ENCODE data around the gene MMP24. TPM values are rescaled to one million over a fixed set of nuclear protein-coding genes. Genes with fewer than 3 reads are reported as not detected.

Gene MMP24
- total RNA-seq, 1 experiment from 2014 or later, result 14.8 TPM

- Histone ChIP-seq H3K4me3 (ENCODE audit: insufficient read depth, low read depth, low read length) (no peak overlapping the region), H3K36me3 (replicated peaks; ENCODE audit: control insufficient read depth, insufficient read depth, low read length) (no peaks in the 10 kb centered on the region), H3K27me3 (ENCODE audit: control insufficient read depth, insufficient read depth, low read length) (no peaks in the 10 kb centered on the region)
- DNase-seq, result no peak
Observed at GRCh38 chr20:35326021-35326739, 99.7 kb downstream of the MMP24 start.

Other genes starting within 250 kb of the MMP24 start
- gene TRPC4AP, start 133.9 kb upstream of the MMP24 start, total RNA-seq (2014; rRNA removed; shearing (Covaris generic)), result 63.8 and 65.8 TPM in 2 replicates
- gene EDEM2, start 79.4 kb upstream of the MMP24 start, total RNA-seq (2014; rRNA removed; shearing (Covaris generic)), result 26.8 and 36.8 TPM in 2 replicates
- gene PROCR, start 54.6 kb upstream of the MMP24 start, total RNA-seq (2014; rRNA removed; shearing (Covaris generic)), result 64.9 and 89.6 TPM in 2 replicates
- gene MMP24OS, start 51.4 kb downstream of the MMP24 start, total RNA-seq (2014; rRNA removed; shearing (Covaris generic)), result 7.4 and 16.7 TPM in 2 replicates
- 212 and 246 TPM in 2 replicates for gene EIF6, start 58.1 kb downstream of the MMP24 start, total RNA-seq (2014; rRNA removed; shearing (Covaris generic))
- not detected in 2 replicates for gene FAM83C, start 65.7 kb downstream of the MMP24 start, total RNA-seq (2014; rRNA removed; shearing (Covaris generic))
- 48.2 and 49.5 TPM in 2 replicates for gene UQCC1, start 185.3 kb downstream of the MMP24 start, total RNA-seq (2014; rRNA removed; shearing (Covaris generic))
- 0.03 TPM in 1 of 2 replicates, not detected in the other for gene GDF5, start 211.5 kb downstream of the MMP24 start, total RNA-seq (2014; rRNA removed; shearing (Covaris generic))
- gene CEP250, start 228.9 kb downstream of the MMP24 start, total RNA-seq (2014; rRNA removed; shearing (Covaris generic)), result 18.9 and 39.1 TPM in 2 replicates